HUDEP-2 (cell line): ENCODE measurements around the gene SLC9A8.
"Not testable (repeated sequence)": the region's sequence is repeated elsewhere in the genome, so short reads cannot be mapped to it uniquely, and the experiment has no call there.

Experiments
- DNase-seq, 76 experiments: peaks; one replicate each; lab custom pipeline; 2025; ENCODE audit not compliant: unreplicated experiment in 76 of 76; lab: John Stamatoyannopoulos, UW

SLC9A8 gene

GRCh38 chr20:49891476-49892110 lies 79.0 kb downstream of the SLC9A8 start:
- no peak for DNase-seq

- DNase-seq = no peak
These were observed 79.6 kb downstream of the SLC9A8 start for GRCh38 chr20:49892260-49892659.

- peak in 40 of 76 experiments; percentile 3 to 52 (median 25) for DNase-seq
These were observed 80.2 kb downstream of the SLC9A8 start for GRCh38 chr20:49892817-49893216.

GRCh38 chr20:49893242-49894072 lies 80.8 kb downstream of the SLC9A8 start:
- peak in 2 of 76 experiments; percentile 15 to 30 for DNase-seq

- no peak for DNase-seq
These were observed 81.4 kb downstream of the SLC9A8 start for GRCh38 chr20:49894073-49894470.

- DNase-seq = not testable (repeated sequence)
These were observed 83.0 kb downstream of the SLC9A8 start for GRCh38 chr20:49895474-49896093.

GRCh38 chr20:49896204-49896603 lies 83.6 kb downstream of the SLC9A8 start:
- DNase-seq = no peak

- no peak for DNase-seq
These were observed 87.1 kb downstream of the SLC9A8 start for GRCh38 chr20:49899541-49900383.

- no peak for DNase-seq
These were observed 89.0 kb downstream of the SLC9A8 start for GRCh38 chr20:49901588-49901987.

GRCh38 chr20:49904440-49905214 lies 92.0 kb downstream of the SLC9A8 start:
- DNase-seq = no peak

- DNase-seq = no peak
These were observed 92.9 kb downstream of the SLC9A8 start for GRCh38 chr20:49905415-49906091.

GRCh38 chr20:49906101-49906604 lies 93.5 kb downstream of the SLC9A8 start:
- no peak for DNase-seq

GRCh38 chr20:49906615-49907154 lies 94.1 kb downstream of the SLC9A8 start:
- no peak for DNase-seq

- no peak for DNase-seq
These were observed 95.0 kb downstream of the SLC9A8 start for GRCh38 chr20:49907405-49908257.

GRCh38 chr20:49908258-49908565 lies 95.6 kb downstream of the SLC9A8 start:
- DNase-seq = no peak

GRCh38 chr20:49909499-49910339 lies 97.1 kb downstream of the SLC9A8 start:
- no peak for DNase-seq

GRCh38 chr20:49910340-49910706 lies 97.7 kb downstream of the SLC9A8 start:
- DNase-seq = no peak
